GM06990 (cell line): ENCODE results near the gene VAV3.

Experiments
- DNase-seq: peaks from one replicate; pipeline ENCODE4 v3.0.0-alpha.2; 2011; ENCODE audit not compliant: insufficient read length; ENCODE audit errors: extremely low read depth
- H3K27me3 ChIP-seq: replicated peaks from 2 replicates; pipeline ENCODE4 v1.6.0; 2011; ENCODE audit warnings: low read length; ENCODE audit not compliant: control insufficient read depth, insufficient read depth
- H3K36me3 ChIP-seq: 2 replicates; pipeline ENCODE4 v1.5.1; 2011; ENCODE audit warnings: low read length; ENCODE audit not compliant: control insufficient read depth, insufficient read depth
- H3K4me3 ChIP-seq: replicated peaks from 2 replicates; pipeline ENCODE4 v1.5.1; 2011; ENCODE audit warnings: low read depth, mild to moderate bottlenecking, control low read depth, low read length
- CTCF ChIP-seq: IDR thresholded peaks from 2 replicates; pipeline ENCODE4 v1.5.1; 2011; ENCODE audit warnings: low read length, control low read depth, mild to moderate bottlenecking, inconsistent platforms; ENCODE audit not compliant: insufficient read depth, poor library complexity, severe bottlenecking

Gene VAV3

GRCh38 chr1:107649023-107649422 is 316.0 kb downstream of the VAV3 start:
- Histone ChIP-seq H3K4me3 (no peak overlapping the region), H3K27me3 (no peaks in the 10 kb centered on the region), H3K36me3 (no peaks in the 10 kb centered on the region)
- no peak for DNase-seq
- no peak for TF ChIP-seq CTCF

- no peak for TF ChIP-seq CTCF
- Histone ChIP-seq H3K4me3 (no peak overlapping the region), H3K36me3 (no peaks in the 10 kb centered on the region), H3K27me3 (no peaks in the 10 kb centered on the region)
- DNase-seq: no peak
Measured at GRCh38 chr1:107648071-107648470, 316.9 kb downstream of the VAV3 start.

- no peak for TF ChIP-seq CTCF
- no peaks in the 10 kb centered on the region for H3K36me3 ChIP-seq
- H3K4me3 ChIP-seq: no peak overlapping the region
- DNase-seq: no peak
- H3K27me3 ChIP-seq: no peaks in the 10 kb centered on the region
Measured at GRCh38 chr1:107647012-107647411, 318.0 kb downstream of the VAV3 start.

- Histone ChIP-seq H3K27me3 (no peaks in the 10 kb centered on the region), H3K36me3 (no peaks in the 10 kb centered on the region), H3K4me3 (no peak overlapping the region)
- no peak for TF ChIP-seq CTCF
- DNase-seq: no peak
Measured at GRCh38 chr1:107643766-107644165, 321.2 kb downstream of the VAV3 start.

- Histone ChIP-seq H3K4me3 (no peak overlapping the region), H3K27me3 (no peaks in the 10 kb centered on the region), H3K36me3 (no peaks in the 10 kb centered on the region)
- no peak for TF ChIP-seq CTCF
- DNase-seq: no peak
Measured at GRCh38 chr1:107640207-107640606, 324.8 kb downstream of the VAV3 start.

GRCh38 chr1:107637101-107637500 is 327.9 kb downstream of the VAV3 start:
- H3K4me3 ChIP-seq: no peak overlapping the region
- no peaks in the 10 kb centered on the region for H3K27me3 ChIP-seq
- no peak for TF ChIP-seq CTCF
- DNase-seq: no peak
- no peaks in the 10 kb centered on the region for H3K36me3 ChIP-seq
